Esophagus squamous epithelium (tissue), 5 donors: ENCODE results near the gene MRPL53. TPM values are rescaled to one million over a fixed set of nuclear protein-coding genes. Genes with fewer than 3 reads are reported as not detected.

ENCODE experiments used
- DNase-seq: peaks from one replicate; lab custom pipeline; 2025; lab: John Stamatoyannopoulos, UW
- H3K27ac ChIP-seq, 4 donors: fragments of 200-600 bp; sonication (generic); one replicate each; pipeline ENCODE4 v1.5.1; 2016 to 2019; ENCODE audit warnings: mild to moderate bottlenecking in 1 of 4
- H3K27me3 ChIP-seq, 4 donors: fragments of 200-600 bp; sonication (generic); 1 replicate in 3 of 4; 2 replicates in 1 of 4; pipeline versions ENCODE4 v1.5.1 to v1.6.0; 2017 to 2021; ENCODE audit warnings: antibody characterized with exemption in 1 of 4
- H3K36me3 ChIP-seq, 3 donors: fragments of 200-600 bp; sonication (generic); one replicate each; pipeline ENCODE4 v1.5.1; 2016 to 2019
- H3K4me1 ChIP-seq, 3 donors: fragments of 200-600 bp; sonication (generic); one replicate each; pipeline ENCODE4 v1.5.1; 2017 to 2019
- H3K4me3 ChIP-seq, 4 donors: fragments of 200-600 bp; sonication (generic); 1 replicate in 3 of 4; 2 replicates in 1 of 4; pipeline ENCODE4 v1.5.1; 2016 to 2019; ENCODE audit warnings: mild to moderate bottlenecking in 2 of 4, moderate library complexity in 1 of 4
- H3K9me3 ChIP-seq, 3 donors: fragments of 200-600 bp; sonication (generic); one replicate each; pipeline ENCODE4 v1.5.1; 2016 to 2019
- POLR2A ChIP-seq, 4 donors: fragments of 450-650 bp; IDR thresholded peaks; one replicate each; pipeline ENCODE4 v1.6.1; 2017; ENCODE audit warnings: antibody characterized with exemption in 4 of 4, mild to moderate bottlenecking in 4 of 4, moderate library complexity in 3 of 4
- WGBS, 2 donors: methylation state at CpG; one replicate each; pipeline ENCODE4 v1.1.5; 2018; 5-methylcytosine and 5-hydroxymethylcytosine counted together
- intact Hi-C: fragments of 100-400 bp; cut with DNase I; formaldehyde crosslinking; loops from one replicate; pipeline ENCODE4 v1.15.0; 2022
- total RNA-seq, 4 donors: library from RNA; depleted of rRNA; stranded (reverse); fragments of >200 nt; gene quantifications; one replicate each; pipeline ENCODE4 v1.1.0, GENCODE V29; 2016
- TF ChIP-seq, protein P1 (sequence below), 6 experiments: fragments of 450-650 bp in 4 of 6; fragments of 200-600 bp in 2 of 6; sonication (generic) in 2 of 6; IDR thresholded peaks; one replicate each; pipeline ENCODE4 v1.5.1; 2016 to 2019; ENCODE audit warnings: antibody characterized with exemption in 6 of 6, mild to moderate bottlenecking in 4 of 6, moderate library complexity in 4 of 6
- donor health status: DM: yes; HTN: yes; CAD: no.

MRPL53 gene
- total RNA-seq, 4 donors from 2014 or later = 10.7 to 25.2 (median 22.1) TPM

DNA sequence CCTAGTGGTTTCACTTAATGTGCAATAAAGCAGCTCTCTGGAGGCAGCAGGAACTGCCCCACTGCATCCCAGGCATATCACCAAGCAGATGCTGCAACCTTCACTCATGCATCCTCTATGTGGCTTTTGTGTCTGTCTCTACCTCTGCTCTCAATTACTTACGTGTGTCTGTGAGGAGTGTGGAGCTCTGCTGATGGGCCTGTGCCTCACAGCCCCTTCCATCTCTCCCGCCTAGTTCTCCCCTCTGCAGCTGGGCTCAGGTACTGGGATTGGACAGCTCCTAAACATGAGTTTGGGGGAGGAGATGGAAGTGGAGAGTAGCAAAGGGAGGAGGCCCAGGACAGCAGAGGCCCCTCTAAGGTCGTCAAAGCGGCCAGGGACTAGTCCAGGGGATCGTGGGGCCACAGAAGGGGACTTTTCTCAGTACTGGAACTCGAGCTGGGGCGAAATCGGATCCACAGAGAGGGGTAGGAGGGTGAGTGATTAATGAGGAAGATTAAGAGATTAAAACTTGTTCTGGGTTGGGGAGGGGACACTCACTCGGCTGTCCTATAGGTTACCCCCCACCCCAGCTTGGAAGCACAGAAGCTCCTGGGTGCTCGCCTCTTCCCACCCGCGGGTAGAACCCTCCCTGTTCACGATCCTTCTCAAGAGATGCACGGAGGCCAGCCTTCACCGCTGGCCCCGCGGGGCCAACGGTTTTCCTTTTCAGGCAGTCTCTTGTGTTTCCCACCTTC, 29.0 kb upstream of the MRPL53 start:
- Histone ChIP-seq H3K4me3 (peak overlapping the region in 1 of 4 donors; percentile 73), H3K27me3 (peaks cover 7 to 74% (median 20%) of the 10 kb centered on the region in 4 donors), H3K36me3 (peaks cover 0 to 23% (median 9%) of the 10 kb centered on the region in 3 donors), H3K4me1 (peaks cover 47 to 77% (median 48%) of the 10 kb centered on the region in 3 donors), H3K9me3 (no peaks in the 10 kb centered on the region), H3K27ac (no peak overlapping the region)
- DNase-seq = no peak
- TF ChIP-seq, protein P1, sequence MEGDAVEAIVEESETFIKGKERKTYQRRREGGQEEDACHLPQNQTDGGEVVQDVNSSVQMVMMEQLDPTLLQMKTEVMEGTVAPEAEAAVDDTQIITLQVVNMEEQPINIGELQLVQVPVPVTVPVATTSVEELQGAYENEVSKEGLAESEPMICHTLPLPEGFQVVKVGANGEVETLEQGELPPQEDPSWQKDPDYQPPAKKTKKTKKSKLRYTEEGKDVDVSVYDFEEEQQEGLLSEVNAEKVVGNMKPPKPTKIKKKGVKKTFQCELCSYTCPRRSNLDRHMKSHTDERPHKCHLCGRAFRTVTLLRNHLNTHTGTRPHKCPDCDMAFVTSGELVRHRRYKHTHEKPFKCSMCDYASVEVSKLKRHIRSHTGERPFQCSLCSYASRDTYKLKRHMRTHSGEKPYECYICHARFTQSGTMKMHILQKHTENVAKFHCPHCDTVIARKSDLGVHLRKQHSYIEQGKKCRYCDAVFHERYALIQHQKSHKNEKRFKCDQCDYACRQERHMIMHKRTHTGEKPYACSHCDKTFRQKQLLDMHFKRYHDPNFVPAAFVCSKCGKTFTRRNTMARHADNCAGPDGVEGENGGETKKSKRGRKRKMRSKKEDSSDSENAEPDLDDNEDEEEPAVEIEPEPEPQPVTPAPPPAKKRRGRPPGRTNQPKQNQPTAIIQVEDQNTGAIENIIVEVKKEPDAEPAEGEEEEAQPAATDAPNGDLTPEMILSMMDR (IDR thresholded peaks at IDR 0.05) = no peak
- TF ChIP-seq POLR2A (IDR thresholded peaks at IDR 0.05) = no peak
- intact Hi-C loops = no loop called here
- WGBS, 2 donors = 69 to 87% methylated on average over 15 to 18 of the region's 18 CpGs

DNA sequence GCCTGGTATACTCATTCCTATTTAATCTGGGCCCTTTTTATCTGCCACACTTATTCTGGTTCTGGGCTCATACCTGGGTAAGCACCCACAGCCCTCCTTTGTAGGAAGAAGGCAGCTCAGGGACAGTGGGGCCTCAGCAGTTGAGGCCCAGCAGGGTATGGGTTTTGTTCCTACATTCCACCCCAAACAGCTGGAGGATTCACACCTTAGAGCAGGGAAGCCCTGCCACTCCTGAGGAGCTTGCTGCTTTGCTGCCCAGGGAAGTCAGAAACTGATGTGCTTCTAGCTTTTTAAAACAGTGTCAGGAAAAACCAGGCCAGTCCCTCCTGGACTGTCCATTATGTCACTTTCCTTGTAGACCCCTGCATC, 28.1 kb upstream of the MRPL53 start:
- no peak for TF ChIP-seq POLR2A (IDR thresholded peaks at IDR 0.05)
- TF ChIP-seq, protein P1 (IDR thresholded peaks at IDR 0.05) = no peak
- Histone ChIP-seq H3K27me3 (peaks cover 7 to 75% (median 20%) of the 10 kb centered on the region in 4 donors), H3K36me3 (peaks cover 0 to 14% (median 2%) of the 10 kb centered on the region in 3 donors), H3K4me1 (peaks cover 37 to 67% (median 38%) of the 10 kb centered on the region in 3 donors), H3K4me3 (no peak overlapping the region), H3K27ac (no peak overlapping the region), H3K9me3 (no peaks in the 10 kb centered on the region)
- intact Hi-C loops = no loop called here
- DNase-seq = no peak

DNA sequence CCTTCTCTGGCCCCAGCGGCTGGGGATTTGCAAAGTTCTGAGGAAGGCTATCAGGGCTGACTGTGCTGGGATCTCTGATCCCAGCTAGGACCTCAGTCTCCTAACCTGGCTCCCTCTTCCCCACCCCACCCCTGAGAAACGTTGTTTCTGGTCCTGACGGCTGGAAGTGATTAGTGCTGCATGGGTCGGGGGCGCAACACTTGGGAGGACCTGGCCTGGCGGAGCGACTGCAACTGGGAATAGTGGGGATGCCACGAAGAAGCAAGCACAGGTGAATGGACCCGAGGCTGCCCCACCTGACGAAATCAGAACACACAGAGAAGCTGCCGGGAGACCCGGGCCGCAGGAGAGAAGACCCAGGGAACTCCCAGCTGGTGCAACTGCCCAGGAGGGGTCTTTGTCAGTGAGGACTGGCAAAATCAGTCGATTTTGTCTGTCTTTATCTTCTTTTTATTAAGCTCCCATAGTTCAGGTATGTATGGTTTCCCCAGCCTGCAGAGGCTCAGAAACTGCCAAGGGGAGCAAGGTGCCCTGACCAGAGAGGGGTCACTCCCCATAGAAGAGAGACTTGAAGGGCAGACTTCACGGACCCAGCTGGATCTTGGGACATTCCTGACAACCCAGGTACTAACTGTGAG, 27.6 kb upstream of the MRPL53 start:
- H3K36me3 ChIP-seq = peaks cover 0 to 9% (median 0%) of the 10 kb centered on the region in 3 donors
- H3K4me1 ChIP-seq = peaks cover 32 to 62% (median 37%) of the 10 kb centered on the region in 3 donors
- H3K27me3 ChIP-seq = peaks cover 7 to 75% (median 20%) of the 10 kb centered on the region in 4 donors
- WGBS, 2 donors = 43 to 59% methylated on average over 7 to 9 of the region's 15 CpGs
- no peak overlapping the region for H3K4me3 ChIP-seq
- no peak overlapping the region for H3K27ac ChIP-seq
- TF ChIP-seq, protein P1 (IDR thresholded peaks at IDR 0.05) = no peak
- TF ChIP-seq POLR2A (IDR thresholded peaks at IDR 0.05) = no peak
- no peak for DNase-seq
- intact Hi-C loops = no loop called here
- H3K9me3 ChIP-seq = no peaks in the 10 kb centered on the region

DNA sequence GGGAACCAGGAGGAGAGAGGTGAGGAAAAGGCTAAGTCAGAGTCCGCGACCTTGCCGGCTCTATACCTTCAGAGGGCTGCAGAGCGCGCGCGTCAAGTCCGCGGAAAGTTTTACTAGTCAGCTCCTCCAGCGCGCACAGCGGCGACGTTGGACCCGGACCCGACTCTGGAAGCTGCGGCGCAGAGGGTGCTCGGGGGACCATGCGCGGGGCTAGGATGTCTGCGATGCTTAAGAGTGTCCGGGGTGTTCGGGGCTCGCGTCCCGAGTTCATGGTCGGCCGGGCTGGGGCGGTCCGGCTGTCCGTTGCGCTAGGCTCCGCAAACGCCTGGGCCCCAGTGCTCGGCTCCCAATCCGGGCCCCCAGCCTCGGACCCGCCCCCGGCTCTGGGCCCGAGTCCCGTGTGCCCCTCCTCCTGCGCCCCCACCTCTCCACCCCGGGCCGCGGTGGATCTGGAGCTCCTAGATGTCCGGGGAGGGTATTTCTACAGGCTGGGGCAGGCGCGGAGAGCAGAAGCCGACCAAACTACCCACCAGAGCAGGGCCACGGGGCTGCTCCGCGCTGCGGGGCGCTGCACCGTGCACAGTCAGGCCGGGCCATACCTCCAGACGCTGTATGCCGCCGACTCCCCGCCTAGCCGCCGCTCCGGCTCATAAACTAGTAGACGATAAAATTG, 26.9 kb upstream of the MRPL53 start, which contains the start of gene LBX2:
Gene LBX2, minus strand, starts transcription at position 337 of the 673 bp plus-strand sequence. Its CDS starts 66 bp downstream, at position 271.
- H3K4me3 ChIP-seq = peak within 1 kb of the TSS; percentile 29 to 61 (median 50)
- peaks cover 7 to 75% (median 20%) of the 10 kb centered on the region in 4 donors for H3K27me3 ChIP-seq
- peaks cover 0 to 4% (median 0%) of the 10 kb centered on the region in 3 donors for H3K36me3 ChIP-seq
- H3K9me3 ChIP-seq = no peaks in the 10 kb centered on the region
- H3K27ac ChIP-seq = peak within 1 kb of the TSS in 1 of 4 donors; percentile 15
- WGBS, 2 donors = 18 to 19% methylated on average over 11 to 25 of the region's 65 CpGs
- intact Hi-C loops = no loop called here
- DNase-seq = no peak
- TF ChIP-seq, protein P1 (IDR thresholded peaks at IDR 0.05) = no peak
- no peak for TF ChIP-seq POLR2A (IDR thresholded peaks at IDR 0.05)
- H3K4me1 ChIP-seq = peaks cover 31 to 56% (median 37%) of the 10 kb centered on the region in 3 donors
